HepG2 (cell line): Measurements from ENCODE around the gene FAM174C. TPM values are rescaled to one million over a fixed set of nuclear protein-coding genes. Genes with fewer than 3 reads are reported as not detected.

Experiments
- BCL6 ChIP-seq: IDR thresholded peaks from 2 replicates; pipeline ENCODE4 v1.6.1; 2016; ENCODE audit warnings: missing genetic modification reagents, missing compliant biosample characterization
- FOXM1 ChIP-seq: sonication (generic); formaldehyde crosslinking; IDR thresholded peaks from 2 replicates; pipeline ENCODE4 v1.5.0; 2020; ENCODE audit warnings: missing genetic modification reagents
- GABPA ChIP-seq, 2 experiments: IDR thresholded peaks; 2 replicates each; pipeline ENCODE4 v1.6.1; 2011 to 2016; ENCODE audit warnings: low read depth in 2 of 2, low read length in 1 of 2, missing biosample characterization in 1 of 2, missing genetic modification characterization in 1 of 2
- GFI1 ChIP-seq: sonication (generic); formaldehyde crosslinking; IDR thresholded peaks from 2 replicates; pipeline ENCODE4 v1.5.0; 2020; ENCODE audit warnings: missing genetic modification reagents, mild to moderate bottlenecking, borderline replicate concordance
- GTF3A ChIP-seq: sonication (generic); formaldehyde crosslinking; conservative IDR thresholded peaks from 2 replicates; pipeline ENCODE4 v1.4.0; 2020; ENCODE audit warnings: mild to moderate bottlenecking, missing genetic modification reagents
- NFATC3 ChIP-seq: sonication (generic); formaldehyde crosslinking; IDR thresholded peaks from 2 replicates; pipeline ENCODE4 v1.5.1; 2020; ENCODE audit warnings: mild to moderate bottlenecking, missing genetic modification reagents
- ONECUT2 ChIP-seq: sonication (generic); formaldehyde crosslinking; IDR thresholded peaks from 2 replicates; pipeline ENCODE4 v1.4.0; 2020; ENCODE audit warnings: missing genetic modification reagents
- ZNF337 ChIP-seq: sonication (generic); formaldehyde crosslinking; IDR thresholded peaks from 2 replicates; pipeline ENCODE4 v1.5.1; 2020; ENCODE audit warnings: missing genetic modification reagents, low read depth, mild to moderate bottlenecking, borderline replicate concordance
- ZNF546 ChIP-seq: sonication (generic); formaldehyde crosslinking; conservative IDR thresholded peaks from 2 replicates; pipeline ENCODE4 v1.8.1; 2023; ENCODE audit warnings: mild to moderate bottlenecking, missing genetic modification reagents
- polyA plus RNA-seq, 8 experiments: library from polyadenylated mRNA; depleted of rRNA in 3 of 8; stranded (reverse) in 7 of 8; unstranded in 1 of 8; fragments of >200 nt; fragmentation: Illumina TruSeq in 4 of 8; extraction: Trizol in 4 of 8; gene quantifications; 2 replicates each; pipeline versions ENCODE4 v1.2.1 to v1.2.3, GENCODE V29; 2011 to 2016; ENCODE audit warnings: low read depth in 4 of 8, missing spikeins in 1 of 8, mixed read lengths in 1 of 8; ENCODE audit not compliant: insufficient read depth in 1 of 8
- total RNA-seq, 5 experiments: library from RNA; depleted of rRNA; stranded (reverse); fragments of >200 nt; fragmentation: Illumina TruSeq; extraction: Trizol; gene quantifications; 2 replicates each; pipeline ENCODE4 v1.2.3, GENCODE V29; 2016; ENCODE audit warnings: low read depth in 1 of 5
- TF ChIP-seq, protein P1 (sequence below): sonication (generic); formaldehyde crosslinking; IDR thresholded peaks from 2 replicates; pipeline ENCODE4 v1.4.0; 2020; ENCODE audit warnings: missing genetic modification reagents, mild to moderate bottlenecking, borderline replicate concordance
- TF ChIP-seq, protein P2 (sequence below): sonication (generic); formaldehyde crosslinking; IDR thresholded peaks from 2 replicates; pipeline ENCODE4 v1.4.0; 2020; ENCODE audit warnings: missing genetic modification reagents
- TF ChIP-seq, protein P3 (sequence below): sonication (generic); formaldehyde crosslinking; IDR thresholded peaks from 2 replicates; pipeline ENCODE4 v1.5.0; 2020; ENCODE audit warnings: mild to moderate bottlenecking, missing genetic modification reagents, borderline replicate concordance
- TF ChIP-seq, protein P4 (sequence below): sonication (generic); formaldehyde crosslinking; IDR thresholded peaks from 2 replicates; pipeline ENCODE4 v1.5.0; 2020; ENCODE audit warnings: missing genetic modification reagents

The FAM174C gene
- total and polyA plus RNA-seq, 2 of the 13 experiments (the other 11 are each of a cell fraction or from before 2014, with no cell fraction given) = 19.5 to 31.3 TPM

DNA sequence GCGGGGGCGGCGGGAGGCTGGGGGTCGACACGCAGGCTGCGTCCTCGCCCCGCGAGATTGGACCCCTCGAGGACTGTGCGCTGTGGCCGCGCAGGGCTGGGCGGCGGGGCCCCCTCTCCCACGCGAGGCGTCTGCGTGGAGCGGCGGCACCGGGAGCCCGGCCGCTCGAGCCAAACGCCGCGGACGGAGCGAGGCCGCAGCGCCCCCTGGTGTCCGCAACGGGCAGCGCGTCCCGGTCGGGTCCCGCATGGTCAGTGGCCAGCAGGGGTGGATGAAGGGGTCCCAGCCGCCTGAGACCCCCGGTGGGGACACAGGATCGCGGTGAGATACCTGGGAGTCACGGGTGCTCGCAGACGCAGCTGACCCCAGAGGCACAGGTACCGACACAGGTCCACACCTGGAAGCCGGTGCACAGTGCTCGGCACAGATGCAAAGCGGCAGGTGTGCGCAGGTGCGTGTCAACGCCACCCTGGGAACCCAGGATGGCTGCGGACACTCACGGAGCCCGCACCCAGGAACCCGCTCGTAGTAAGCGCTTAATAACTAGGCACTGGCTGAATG lies 8.3 kb upstream of the FAM174C start (continued):
- TF ChIP-seq, protein P1, sequence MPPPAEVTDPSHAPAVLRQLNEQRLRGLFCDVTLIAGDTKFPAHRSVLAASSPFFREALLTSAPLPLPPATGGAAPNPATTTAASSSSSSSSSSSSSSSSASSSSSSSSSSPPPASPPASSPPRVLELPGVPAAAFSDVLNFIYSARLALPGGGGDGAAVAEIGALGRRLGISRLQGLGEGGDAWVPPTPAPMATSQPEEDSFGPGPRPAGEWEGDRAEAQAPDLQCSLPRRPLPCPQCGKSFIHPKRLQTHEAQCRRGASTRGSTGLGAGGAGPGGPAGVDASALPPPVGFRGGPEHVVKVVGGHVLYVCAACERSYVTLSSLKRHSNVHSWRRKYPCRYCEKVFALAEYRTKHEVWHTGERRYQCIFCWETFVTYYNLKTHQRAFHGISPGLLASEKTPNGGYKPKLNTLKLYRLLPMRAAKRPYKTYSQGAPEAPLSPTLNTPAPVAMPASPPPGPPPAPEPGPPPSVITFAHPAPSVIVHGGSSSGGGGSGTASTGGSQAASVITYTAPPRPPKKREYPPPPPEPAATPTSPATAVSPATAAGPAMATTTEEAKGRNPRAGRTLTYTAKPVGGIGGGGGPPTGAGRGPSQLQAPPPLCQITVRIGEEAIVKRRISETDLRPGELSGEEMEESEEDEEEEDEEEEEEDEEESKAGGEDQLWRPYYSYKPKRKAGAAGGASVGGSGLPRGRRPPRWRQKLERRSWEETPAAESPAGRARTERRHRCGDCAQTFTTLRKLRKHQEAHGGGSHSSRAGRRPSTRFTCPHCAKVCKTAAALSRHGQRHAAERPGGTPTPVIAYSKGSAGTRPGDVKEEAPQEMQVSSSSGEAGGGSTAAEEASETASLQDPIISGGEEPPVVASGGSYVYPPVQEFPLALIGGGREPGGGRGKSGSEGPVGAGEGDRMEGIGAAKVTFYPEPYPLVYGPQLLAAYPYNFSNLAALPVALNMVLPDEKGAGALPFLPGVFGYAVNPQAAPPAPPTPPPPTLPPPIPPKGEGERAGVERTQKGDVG = no peak; the same call in 1 of the 2 replicates
- TF ChIP-seq ONECUT2 (CRISPR knock-in tag) (no peak), ZNF546 (CRISPR knock-in tag) (no peak), ZNF337 (no peak), BCL6 (CRISPR knock-in tag) (no peak), FOXM1 (CRISPR knock-in tag) (no peak), NFATC3 (no peak), GFI1 (CRISPR knock-in tag) (no peak), GABPA (IDR thresholded peaks at IDR 0.05; ENCODE audit: low read depth, low read length) (no peak), GABPA (CRISPR knock-in tag; IDR thresholded peaks at IDR 0.05; ENCODE audit: low read depth) (no peak), GTF3A (CRISPR knock-in tag) (no peak)
- TF ChIP-seq, protein P2, sequence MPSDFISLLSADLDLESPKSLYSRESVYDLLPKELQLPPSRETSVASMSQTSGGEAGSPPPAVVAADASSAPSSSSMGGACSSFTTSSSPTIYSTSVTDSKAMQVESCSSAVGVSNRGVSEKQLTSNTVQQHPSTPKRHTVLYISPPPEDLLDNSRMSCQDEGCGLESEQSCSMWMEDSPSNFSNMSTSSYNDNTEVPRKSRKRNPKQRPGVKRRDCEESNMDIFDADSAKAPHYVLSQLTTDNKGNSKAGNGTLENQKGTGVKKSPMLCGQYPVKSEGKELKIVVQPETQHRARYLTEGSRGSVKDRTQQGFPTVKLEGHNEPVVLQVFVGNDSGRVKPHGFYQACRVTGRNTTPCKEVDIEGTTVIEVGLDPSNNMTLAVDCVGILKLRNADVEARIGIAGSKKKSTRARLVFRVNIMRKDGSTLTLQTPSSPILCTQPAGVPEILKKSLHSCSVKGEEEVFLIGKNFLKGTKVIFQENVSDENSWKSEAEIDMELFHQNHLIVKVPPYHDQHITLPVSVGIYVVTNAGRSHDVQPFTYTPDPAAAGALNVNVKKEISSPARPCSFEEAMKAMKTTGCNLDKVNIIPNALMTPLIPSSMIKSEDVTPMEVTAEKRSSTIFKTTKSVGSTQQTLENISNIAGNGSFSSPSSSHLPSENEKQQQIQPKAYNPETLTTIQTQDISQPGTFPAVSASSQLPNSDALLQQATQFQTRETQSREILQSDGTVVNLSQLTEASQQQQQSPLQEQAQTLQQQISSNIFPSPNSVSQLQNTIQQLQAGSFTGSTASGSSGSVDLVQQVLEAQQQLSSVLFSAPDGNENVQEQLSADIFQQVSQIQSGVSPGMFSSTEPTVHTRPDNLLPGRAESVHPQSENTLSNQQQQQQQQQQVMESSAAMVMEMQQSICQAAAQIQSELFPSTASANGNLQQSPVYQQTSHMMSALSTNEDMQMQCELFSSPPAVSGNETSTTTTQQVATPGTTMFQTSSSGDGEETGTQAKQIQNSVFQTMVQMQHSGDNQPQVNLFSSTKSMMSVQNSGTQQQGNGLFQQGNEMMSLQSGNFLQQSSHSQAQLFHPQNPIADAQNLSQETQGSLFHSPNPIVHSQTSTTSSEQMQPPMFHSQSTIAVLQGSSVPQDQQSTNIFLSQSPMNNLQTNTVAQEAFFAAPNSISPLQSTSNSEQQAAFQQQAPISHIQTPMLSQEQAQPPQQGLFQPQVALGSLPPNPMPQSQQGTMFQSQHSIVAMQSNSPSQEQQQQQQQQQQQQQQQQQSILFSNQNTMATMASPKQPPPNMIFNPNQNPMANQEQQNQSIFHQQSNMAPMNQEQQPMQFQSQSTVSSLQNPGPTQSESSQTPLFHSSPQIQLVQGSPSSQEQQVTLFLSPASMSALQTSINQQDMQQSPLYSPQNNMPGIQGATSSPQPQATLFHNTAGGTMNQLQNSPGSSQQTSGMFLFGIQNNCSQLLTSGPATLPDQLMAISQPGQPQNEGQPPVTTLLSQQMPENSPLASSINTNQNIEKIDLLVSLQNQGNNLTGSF = no peak
- TF ChIP-seq, protein P3, sequence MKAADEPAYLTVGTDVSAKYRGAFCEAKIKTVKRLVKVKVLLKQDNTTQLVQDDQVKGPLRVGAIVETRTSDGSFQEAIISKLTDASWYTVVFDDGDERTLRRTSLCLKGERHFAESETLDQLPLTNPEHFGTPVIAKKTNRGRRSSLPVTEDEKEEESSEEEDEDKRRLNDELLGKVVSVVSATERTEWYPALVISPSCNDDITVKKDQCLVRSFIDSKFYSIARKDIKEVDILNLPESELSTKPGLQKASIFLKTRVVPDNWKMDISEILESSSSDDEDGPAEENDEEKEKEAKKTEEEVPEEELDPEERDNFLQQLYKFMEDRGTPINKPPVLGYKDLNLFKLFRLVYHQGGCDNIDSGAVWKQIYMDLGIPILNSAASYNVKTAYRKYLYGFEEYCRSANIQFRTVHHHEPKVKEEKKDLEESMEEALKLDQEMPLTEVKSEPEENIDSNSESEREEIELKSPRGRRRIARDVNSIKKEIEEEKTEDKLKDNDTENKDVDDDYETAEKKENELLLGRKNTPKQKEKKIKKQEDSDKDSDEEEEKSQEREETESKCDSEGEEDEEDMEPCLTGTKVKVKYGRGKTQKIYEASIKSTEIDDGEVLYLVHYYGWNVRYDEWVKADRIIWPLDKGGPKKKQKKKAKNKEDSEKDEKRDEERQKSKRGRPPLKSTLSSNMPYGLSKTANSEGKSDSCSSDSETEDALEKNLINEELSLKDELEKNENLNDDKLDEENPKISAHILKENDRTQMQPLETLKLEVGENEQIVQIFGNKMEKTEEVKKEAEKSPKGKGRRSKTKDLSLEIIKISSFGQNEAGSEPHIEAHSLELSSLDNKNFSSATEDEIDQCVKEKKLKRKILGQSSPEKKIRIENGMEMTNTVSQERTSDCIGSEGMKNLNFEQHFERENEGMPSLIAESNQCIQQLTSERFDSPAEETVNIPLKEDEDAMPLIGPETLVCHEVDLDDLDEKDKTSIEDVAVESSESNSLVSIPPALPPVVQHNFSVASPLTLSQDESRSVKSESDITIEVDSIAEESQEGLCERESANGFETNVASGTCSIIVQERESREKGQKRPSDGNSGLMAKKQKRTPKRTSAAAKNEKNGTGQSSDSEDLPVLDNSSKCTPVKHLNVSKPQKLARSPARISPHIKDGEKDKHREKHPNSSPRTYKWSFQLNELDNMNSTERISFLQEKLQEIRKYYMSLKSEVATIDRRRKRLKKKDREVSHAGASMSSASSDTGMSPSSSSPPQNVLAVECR = peak; percentile 64
- TF ChIP-seq, protein P4, sequence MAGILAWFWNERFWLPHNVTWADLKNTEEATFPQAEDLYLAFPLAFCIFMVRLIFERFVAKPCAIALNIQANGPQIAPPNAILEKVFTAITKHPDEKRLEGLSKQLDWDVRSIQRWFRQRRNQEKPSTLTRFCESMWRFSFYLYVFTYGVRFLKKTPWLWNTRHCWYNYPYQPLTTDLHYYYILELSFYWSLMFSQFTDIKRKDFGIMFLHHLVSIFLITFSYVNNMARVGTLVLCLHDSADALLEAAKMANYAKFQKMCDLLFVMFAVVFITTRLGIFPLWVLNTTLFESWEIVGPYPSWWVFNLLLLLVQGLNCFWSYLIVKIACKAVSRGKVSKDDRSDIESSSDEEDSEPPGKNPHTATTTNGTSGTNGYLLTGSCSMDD = no peak
